HepG2 (cell line): Measurements from ENCODE around the gene RGS19. TPM values are rescaled to one million over a fixed set of nuclear protein-coding genes. Genes with fewer than 3 reads are reported as not detected.
A peak's percentile ranks its signal among the peaks of the same experiment; 100 is the strongest.

ENCODE experiments used
- ATAC-seq: fragments of 200-7000 bp; cut with Tn5 transposase; 3 replicates; pipeline ENCODE4 v1.9.1; 2020; ENCODE audit warnings: mild to moderate bottlenecking, moderate library complexity
- BruUV-seq: library from RNA; stranded (reverse); fragments of 400-500 nt; replicated peaks from 2 replicates; lab custom pipeline; 2021; lab: Mats Ljungman, UMichigan
- CTCF ChIA-PET: fragments of 300-600 bp; formaldehyde crosslinking; extraction: SDS; loops from one replicate; lab custom pipeline; 2021; ENCODE audit warnings: low total read pairs, inconsistent platforms, low intra/inter-chr PET ratio; lab: Yijun Ruan, JAX
- POLR2A ChIA-PET: fragments of 350-600 bp; sonication (Branson Sonifier 250); formaldehyde crosslinking; loops from one replicate; lab custom pipeline; 2020; ENCODE audit warnings: antibody characterized with exemption, inconsistent platforms; lab: Yijun Ruan, JAX
- DNase-seq: peaks from one replicate; pipeline ENCODE4 v3.0.0-alpha.2; 2015; ENCODE audit warnings: low spot score
- FAIRE-seq: peaks from 3 replicates; lab custom pipeline; 2011; peaks lifted over from hg19 to GRCh38; lab: Jason Lieb, UNC
- H2AFZ ChIP-seq: one replicate; pipeline ENCODE4 v1.6.1; 2011; ENCODE audit warnings: low read length, inconsistent platforms
- H3K27ac ChIP-seq: fragments of 300-600 bp; 3 replicates; pipeline ENCODE4 v1.8.0; 2011; ENCODE audit warnings: mixed run types, mild to moderate bottlenecking, mixed read lengths, low read length, inconsistent platforms; ENCODE audit not compliant: insufficient read depth; ENCODE audit errors: extremely low read length
- H3K27me3 ChIP-seq, 2 experiments: fragments of 200-600 bp in 1 of 2; 2 replicates in 1 of 2; 3 replicates in 1 of 2; pipeline versions ENCODE4 v1.6.0 to v1.8.0; 2011; ENCODE audit warnings: low read length in 2 of 2, mild to moderate bottlenecking in 2 of 2, moderate library complexity in 2 of 2, inconsistent platforms in 1 of 2; ENCODE audit not compliant: insufficient read depth in 2 of 2, control insufficient read depth in 1 of 2
- H3K36me3 ChIP-seq, 2 experiments: fragments of 200-600 bp in 1 of 2; replicated peaks in 1 of 2; 2 replicates in 1 of 2; 3 replicates in 1 of 2; pipeline versions ENCODE4 v1.5.1 to v1.8.0; 2011; ENCODE audit warnings: low read length in 2 of 2, inconsistent platforms in 1 of 2; ENCODE audit not compliant: insufficient read depth in 2 of 2, control insufficient read depth in 1 of 2
- H3K4me1 ChIP-seq: 2 replicates; pipeline ENCODE4 v1.5.1; 2012; ENCODE audit warnings: low read length, inconsistent platforms; ENCODE audit not compliant: insufficient read depth
- H3K4me2 ChIP-seq: 2 replicates; pipeline ENCODE4 v1.6.0; 2011; ENCODE audit warnings: low read depth, low read length, inconsistent platforms
- H3K4me3 ChIP-seq, 3 experiments: fragments of 200-600 bp in 1 of 3; sonication (generic), shearing (Covaris generic) in 1 of 3; replicated peaks in 1 of 3; 2 replicates each; pipeline ENCODE4 v1.5.1; 2011 to 2016; ENCODE audit warnings: low read length in 3 of 3, inconsistent platforms in 2 of 3, low read depth in 2 of 3, mild to moderate bottlenecking in 2 of 3, control low read depth in 1 of 3, mixed read lengths in 1 of 3; ENCODE audit not compliant: insufficient read depth in 1 of 3
- H3K79me2 ChIP-seq: one replicate; pipeline ENCODE4 v1.6.1; 2011; ENCODE audit warnings: low read length, inconsistent platforms; ENCODE audit not compliant: insufficient read depth
- H3K9ac ChIP-seq: 2 replicates; pipeline ENCODE4 v1.6.0; 2011; ENCODE audit warnings: mild to moderate bottlenecking, low read depth, low read length, inconsistent platforms; ENCODE audit not compliant: insufficient read depth
- H3K9me3 ChIP-seq: 2 replicates; pipeline ENCODE4 v1.5.1; 2012; ENCODE audit warnings: mild to moderate bottlenecking, low read length
- H4K20me1 ChIP-seq: 2 replicates; pipeline ENCODE4 v1.6.0; 2011; ENCODE audit warnings: inconsistent platforms, mild to moderate bottlenecking, low read length, moderate library complexity; ENCODE audit not compliant: insufficient read depth
- FOXA3 ChIP-seq: IDR thresholded peaks from 2 replicates; pipeline ENCODE4 v1.6.1; 2016; ENCODE audit warnings: missing genetic modification reagents, missing compliant biosample characterization
- GPN1 ChIP-seq: sonication (generic); formaldehyde crosslinking; IDR thresholded peaks from 2 replicates; pipeline ENCODE4 v1.5.1; 2020; ENCODE audit warnings: missing genetic modification reagents, borderline replicate concordance
- MEIS1 ChIP-seq: sonication (generic); formaldehyde crosslinking; IDR thresholded peaks from 2 replicates; pipeline ENCODE4 v1.9.0; 2021; ENCODE audit warnings: mild to moderate bottlenecking, missing genetic modification reagents, moderate library complexity, borderline replicate concordance
- MIER3 ChIP-seq: IDR thresholded peaks from 2 replicates; pipeline ENCODE4 v1.6.1; 2016; ENCODE audit warnings: missing compliant biosample characterization, borderline replicate concordance
- MYNN ChIP-seq: sonication (generic); formaldehyde crosslinking; IDR thresholded peaks from 2 replicates; pipeline ENCODE4 v1.4.0; 2020; ENCODE audit warnings: mild to moderate bottlenecking, low read depth, missing genetic modification reagents
- NFATC3 ChIP-seq: sonication (generic); formaldehyde crosslinking; IDR thresholded peaks from 2 replicates; pipeline ENCODE4 v1.5.1; 2020; ENCODE audit warnings: mild to moderate bottlenecking, missing genetic modification reagents
- PHF21A ChIP-seq: sonication (generic); formaldehyde crosslinking; IDR thresholded peaks from 2 replicates; pipeline ENCODE4 v1.5.0; 2020; ENCODE audit warnings: mild to moderate bottlenecking, missing genetic modification reagents
- SIN3A ChIP-seq: IDR thresholded peaks from 2 replicates; pipeline ENCODE4 v1.6.1; 2011; ENCODE audit warnings: low read depth, mild to moderate bottlenecking, control low read depth, low read length, borderline replicate concordance
- TAF1 ChIP-seq: sonication (generic); formaldehyde crosslinking; IDR thresholded peaks from 2 replicates; pipeline ENCODE4 v1.4.0; 2020; ENCODE audit warnings: missing genetic modification reagents
- YY1 ChIP-seq: IDR thresholded peaks from 2 replicates; pipeline ENCODE4 v1.6.1; 2011; ENCODE audit warnings: low read length, low read depth, moderate library complexity, mild to moderate bottlenecking; ENCODE audit not compliant: insufficient read depth, insufficient replicate concordance
- ZFX ChIP-seq: sonication (generic); formaldehyde crosslinking; IDR thresholded peaks from 2 replicates; pipeline ENCODE4 v1.4.0; 2020; ENCODE audit warnings: mild to moderate bottlenecking, low read depth, missing genetic modification reagents, moderate library complexity
- ZNF343 ChIP-seq: sonication (generic); formaldehyde crosslinking; IDR thresholded peaks from 2 replicates; pipeline ENCODE4 v1.4.0; 2020; ENCODE audit warnings: mild to moderate bottlenecking, missing genetic modification reagents
- ZNF496 ChIP-seq: sonication (generic); formaldehyde crosslinking; IDR thresholded peaks from 2 replicates; pipeline ENCODE4 v1.8.1; 2023; ENCODE audit warnings: mild to moderate bottlenecking, moderate library complexity, missing genetic modification reagents; ENCODE audit not compliant: insufficient replicate concordance
- WGBS: methylation state at CpG from one replicate; pipeline ENCODE4 v1.1.6; 2017; ENCODE audit warnings: low lambda C conversion rate; 5-methylcytosine and 5-hydroxymethylcytosine counted together
- in situ Hi-C: cut with HindIII; loops from 2 replicates; pipeline ENCODE4 v1.10.0; 2017; ENCODE audit warnings: low pct_unique_long_range_greater_than_20kb; ENCODE audit not compliant: extremely low pct_ligation_motif_present
- intact Hi-C: fragments of 100-400 bp; cut with micrococcal nuclease; formaldehyde crosslinking; loops from one replicate; pipeline ENCODE4 v1.10.0; 2022; ENCODE audit not compliant: unreplicated experiment
- polyA plus RNA-seq, 8 experiments: library from polyadenylated mRNA; depleted of rRNA in 3 of 8; stranded (reverse) in 7 of 8; unstranded in 1 of 8; fragments of >200 nt; fragmentation: Illumina TruSeq in 4 of 8; extraction: Trizol in 4 of 8; gene quantifications; 2 replicates each; pipeline versions ENCODE4 v1.2.1 to v1.2.3, GENCODE V29; 2011 to 2016; ENCODE audit warnings: low read depth in 4 of 8, missing spikeins in 1 of 8, mixed read lengths in 1 of 8; ENCODE audit not compliant: insufficient read depth in 1 of 8
- total RNA-seq, 5 experiments: library from RNA; depleted of rRNA; stranded (reverse); fragments of >200 nt; fragmentation: Illumina TruSeq; extraction: Trizol; gene quantifications; 2 replicates each; pipeline ENCODE4 v1.2.3, GENCODE V29; 2016; ENCODE audit warnings: low read depth in 1 of 5
- TF ChIP-seq, protein P1 (sequence below): sonication (generic); formaldehyde crosslinking; IDR thresholded peaks from 2 replicates; pipeline ENCODE4 v1.8.1; 2023; ENCODE audit warnings: mild to moderate bottlenecking, missing genetic modification reagents
- TF ChIP-seq, protein P2 (sequence below): sonication (generic); formaldehyde crosslinking; IDR thresholded peaks from 2 replicates; pipeline ENCODE4 v1.8.0; 2022; ENCODE audit warnings: mild to moderate bottlenecking, missing genetic modification reagents; ENCODE audit not compliant: insufficient replicate concordance

The RGS19 gene
- total and polyA plus RNA-seq, 2 of the 13 experiments (the other 11 are each of a cell fraction or from before 2014, with no cell fraction given): 10.7 to 11.9 TPM

GRCh38 chr20:64080013-64080812, 895 bp upstream of the RGS19 start, which contains the start of gene OPRL1:
TSS of gene OPRL1 (plus strand) at chr20:64080082. CDS start at chr20:64092721, 12,639 bp downstream.
- H3K27me3 ChIP-seq: peaks cover 11 to 22% of the 10 kb centered on the region in 2 experiments
- in situ Hi-C loops: loop anchor here (5.0 kb wide), 1 partner anchor 37 kb away; no protein-coding TSS in a partner anchor
- H2AFZ ChIP-seq: no peak within 1 kb of the TSS
- no peak for DNase-seq
- H3K4me1 ChIP-seq: peaks cover 63% of the 10 kb centered on the region
- 3% methylated on average over 14 of the region's 62 CpGs for WGBS
- H3K4me3 ChIP-seq: peak within 1 kb of the TSS; percentile 77 to 89 (median 85)
- ChIA-PET POLR2A (interaction anchor here (0.7 to 4.9 kb wide), 10 partner anchors 10 to 1522 kb away, joined by 3 to 25 read pairs (median 4); partner anchors contain the start of genes C20orf204, PCMTD2, TCEA2 and UCKL1), CTCF (no interaction called here)
- no peaks in the 10 kb centered on the region for H3K9me3 ChIP-seq
- H3K9ac ChIP-seq: peak within 1 kb of the TSS; percentile 78
- no peaks in the 10 kb centered on the region for H3K36me3 ChIP-seq
- BruUV-seq: no TSS peak
- H3K79me2 ChIP-seq: no peaks in the 10 kb centered on the region
- peaks cover 9% of the 10 kb centered on the region; the same call in 1 of the 2 replicates for H4K20me1 ChIP-seq
- peak within 1 kb of the TSS; percentile 99 for H3K4me2 ChIP-seq
- intact Hi-C loops: loop anchor here (2.0 kb wide), 1 partner anchor 15 kb away; no protein-coding TSS in a partner anchor
- no peak for FAIRE-seq
- peak; percentile 14 for ATAC-seq
- H3K27ac ChIP-seq: peak within 1 kb of the TSS; percentile 35
- TF ChIP-seq, protein P1, sequence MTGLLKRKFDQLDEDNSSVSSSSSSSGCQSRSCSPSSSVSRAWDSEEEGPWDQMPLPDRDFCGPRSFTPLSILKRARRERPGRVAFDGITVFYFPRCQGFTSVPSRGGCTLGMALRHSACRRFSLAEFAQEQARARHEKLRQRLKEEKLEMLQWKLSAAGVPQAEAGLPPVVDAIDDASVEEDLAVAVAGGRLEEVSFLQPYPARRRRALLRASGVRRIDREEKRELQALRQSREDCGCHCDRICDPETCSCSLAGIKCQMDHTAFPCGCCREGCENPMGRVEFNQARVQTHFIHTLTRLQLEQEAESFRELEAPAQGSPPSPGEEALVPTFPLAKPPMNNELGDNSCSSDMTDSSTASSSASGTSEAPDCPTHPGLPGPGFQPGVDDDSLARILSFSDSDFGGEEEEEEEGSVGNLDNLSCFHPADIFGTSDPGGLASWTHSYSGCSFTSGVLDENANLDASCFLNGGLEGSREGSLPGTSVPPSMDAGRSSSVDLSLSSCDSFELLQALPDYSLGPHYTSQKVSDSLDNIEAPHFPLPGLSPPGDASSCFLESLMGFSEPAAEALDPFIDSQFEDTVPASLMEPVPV (CRISPR knock-in tag): 0 out of 2 replicates have a peak, but pooled peaks have one; percentile 83
- TF ChIP-seq FOXA3 (CRISPR knock-in tag) (no peak), YY1 (no peak), MEIS1 (no peak; the same call in 1 of the 2 replicates), ZNF496 (CRISPR knock-in tag) (no peak), ZFX (CRISPR knock-in tag) (peak; percentile 19; the same call in 1 of the 2 replicates), MYNN (CRISPR knock-in tag) (0 out of 2 replicates have a peak, but pooled peaks have one; percentile 61), NFATC3 (CRISPR knock-in tag) (peak; percentile 75; the same call in 1 of the 2 replicates), ZNF343 (CRISPR knock-in tag) (no peak), MIER3 (no peak), TAF1 (CRISPR knock-in tag) (peak; percentile 25; the same call in 1 of the 2 replicates), GPN1 (no peak), SIN3A (0 out of 2 replicates have a peak, but pooled peaks have one; percentile 14), PHF21A (CRISPR knock-in tag) (0 out of 2 replicates have a peak, but pooled peaks have one; percentile 15)
- TF ChIP-seq, protein P2, sequence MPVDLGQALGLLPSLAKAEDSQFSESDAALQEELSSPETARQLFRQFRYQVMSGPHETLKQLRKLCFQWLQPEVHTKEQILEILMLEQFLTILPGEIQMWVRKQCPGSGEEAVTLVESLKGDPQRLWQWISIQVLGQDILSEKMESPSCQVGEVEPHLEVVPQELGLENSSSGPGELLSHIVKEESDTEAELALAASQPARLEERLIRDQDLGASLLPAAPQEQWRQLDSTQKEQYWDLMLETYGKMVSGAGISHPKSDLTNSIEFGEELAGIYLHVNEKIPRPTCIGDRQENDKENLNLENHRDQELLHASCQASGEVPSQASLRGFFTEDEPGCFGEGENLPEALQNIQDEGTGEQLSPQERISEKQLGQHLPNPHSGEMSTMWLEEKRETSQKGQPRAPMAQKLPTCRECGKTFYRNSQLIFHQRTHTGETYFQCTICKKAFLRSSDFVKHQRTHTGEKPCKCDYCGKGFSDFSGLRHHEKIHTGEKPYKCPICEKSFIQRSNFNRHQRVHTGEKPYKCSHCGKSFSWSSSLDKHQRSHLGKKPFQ (CRISPR knock-in tag): no peak
